Sigmoid colon (tissue), 4 donors: Measurements from ENCODE around the gene COL25A1.

Experiments
- POLR2A ChIP-seq, 2 donors: fragments of 450-650 bp; IDR thresholded peaks; one replicate each; pipeline ENCODE4 v1.6.1; 2016; ENCODE audit warnings: antibody characterized with exemption in 2 of 2, mild to moderate bottlenecking in 2 of 2, moderate library complexity in 2 of 2
- POLR2AphosphoS5 ChIP-seq, 4 donors: sonication (generic); formaldehyde crosslinking; IDR thresholded peaks; one replicate each; pipeline ENCODE4 v1.6.1; 2017; ENCODE audit warnings: antibody characterized with exemption in 4 of 4

DNA sequence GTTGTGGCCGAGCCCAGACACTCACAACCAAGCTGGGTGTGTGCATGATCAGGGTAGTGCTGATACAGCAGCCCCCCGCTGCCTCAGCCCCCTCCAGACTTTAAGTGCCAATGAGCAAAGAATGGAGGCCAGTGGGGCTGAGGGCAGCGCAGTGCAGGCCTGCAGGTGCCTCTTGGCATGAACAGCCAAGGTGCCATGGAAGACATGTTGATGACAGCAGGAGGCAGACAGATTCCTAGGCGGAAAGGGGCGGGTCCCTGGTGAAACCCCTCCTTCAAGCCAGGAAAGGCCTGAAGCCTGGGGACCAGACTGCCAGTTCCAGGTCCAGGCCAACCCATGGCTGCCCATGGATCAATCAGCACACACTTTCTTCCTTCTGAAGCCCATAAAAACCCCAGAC is 286.3 kb downstream of the COL25A1 start:
- TF ChIP-seq POLR2A (IDR thresholded peaks at IDR 0.05) (no peak), POLR2AphosphoS5 (IDR thresholded peaks at IDR 0.05) (no peak)
